CD4-positive, alpha-beta T cell (primary cell): ENCODE data around the gene EFNA4. TPM values are rescaled to one million over a fixed set of nuclear protein-coding genes. Genes with fewer than 3 reads are reported as not detected.

Experiments
- ATAC-seq: fragments of 200-7000 bp; cut with Tn5 transposase; one replicate; pipeline ENCODE4 v1.10.0; 2022; ENCODE audit warnings: mild to moderate bottlenecking; ENCODE audit not compliant: poor library complexity
- CTCF ChIA-PET: fragments of 350-600 bp; sonication (Branson Sonifier 250); formaldehyde crosslinking; loops from one replicate; lab custom pipeline; 2021; ENCODE audit warnings: antibody characterized with exemption, inconsistent platforms; lab: Charles Lee
- POLR2A ChIA-PET: fragments of 350-600 bp; sonication (Branson Sonifier 250); formaldehyde crosslinking; loops from one replicate; lab custom pipeline; 2021; ENCODE audit warnings: antibody characterized with exemption, inconsistent platforms; lab: Charles Lee
- DNase-seq, 14 experiments: peaks; one replicate each; pipeline ENCODE4 v3.0.0-alpha.2; 2013 to 2020; ENCODE audit warnings: mixed read lengths in 2 of 14
- H3K27ac ChIP-seq, 2 donors: one replicate each; pipeline versions ENCODE4 v1.5.1 to v1.7.0; 2013; ENCODE audit warnings: low read length in 2 of 2, low read depth in 1 of 2, mild to moderate bottlenecking in 1 of 2
- H3K27me3 ChIP-seq, 2 experiments: 1 replicate in 1 of 2; 2 replicates in 1 of 2; pipeline versions ENCODE4 v1.6.1 to v1.7.0; 2013; ENCODE audit warnings: low read length in 2 of 2, control low read depth in 1 of 2, mild to moderate bottlenecking in 1 of 2, moderate library complexity in 1 of 2; ENCODE audit not compliant: insufficient read depth in 2 of 2, control insufficient read depth in 1 of 2
- H3K36me3 ChIP-seq: one replicate; pipeline ENCODE4 v1.6.1; 2013; ENCODE audit warnings: low read length, control low read depth; ENCODE audit not compliant: insufficient read depth
- H3K4me1 ChIP-seq: one replicate; pipeline ENCODE4 v1.6.1; 2013; ENCODE audit warnings: low read length, control low read depth; ENCODE audit not compliant: insufficient read depth
- H3K4me3 ChIP-seq: one replicate; pipeline ENCODE4 v1.5.1; 2013; ENCODE audit warnings: mild to moderate bottlenecking, low read length, moderate library complexity
- H3K9me3 ChIP-seq, 2 experiments: 1 replicate in 1 of 2; 2 replicates in 1 of 2; pipeline versions ENCODE4 v1.6.1 to v1.7.0; 2013; ENCODE audit warnings: low read length in 2 of 2, mild to moderate bottlenecking in 2 of 2, control low read depth in 1 of 2, moderate library complexity in 1 of 2; ENCODE audit not compliant: control insufficient read depth in 1 of 2, insufficient read depth in 1 of 2
- H3K27ac Mint-ChIP-seq: one replicate; pipeline ENCODE4 v1.8.0; 2020; ENCODE audit warnings: mixed read lengths
- H3K27me3 Mint-ChIP-seq: one replicate; pipeline ENCODE4 v1.8.0; 2021; ENCODE audit warnings: mixed read lengths
- H3K36me3 Mint-ChIP-seq: one replicate; pipeline ENCODE4 v1.8.0; 2021; ENCODE audit warnings: low read depth, mixed read lengths
- H3K4me1 Mint-ChIP-seq: one replicate; pipeline ENCODE4 v1.8.0; 2021; ENCODE audit warnings: low read depth, mixed read lengths
- H3K4me3 Mint-ChIP-seq: one replicate; pipeline ENCODE4 v1.8.0; 2020; ENCODE audit warnings: mild to moderate bottlenecking, mixed read lengths
- H3K9me3 Mint-ChIP-seq: one replicate; pipeline ENCODE4 v1.8.0; 2020; ENCODE audit warnings: mixed read lengths
- CTCF ChIP-seq: fragments of 200-600 bp; IDR thresholded peaks from one replicate; pipeline ENCODE4 v1.8.0; 2022; ENCODE audit warnings: antibody characterized with exemption, mild to moderate bottlenecking
- intact Hi-C, 2 experiments: fragments of 100-400 bp; cut with DNase I in 1 of 2; cut with micrococcal nuclease in 1 of 2; formaldehyde crosslinking; loops; one replicate each; pipeline versions ENCODE4 v1.15.1 to v1.9.0; 2023 to 2025; cut with DNase I, micrococcal nuclease
- total RNA-seq, 174 experiments: library from RNA in 2 of 174; stranded (reverse) in 2 of 174; gene quantifications; one replicate each; pipeline ENCODE4 v1.2.3 and lab custom pipeline; 2021 to 2026

Gene EFNA4
- total RNA-seq, 2 experiments from 2014 or later = 2.4 to 3.3 TPM

GRCh38 chr1:155064832-155065429, 1.4 kb downstream of the EFNA4 start:
- intact Hi-C loops = loop anchor here (5.0 kb wide), 4 partner anchors 63 to 658 kb away; partner anchors contain the start of genes IL6R (in 1 of the 2), PYGO2 (in 1 of the 2), UBE2Q1 (in 1 of the 2) and ZBTB7B (in 1 of the 2)
- Mint-ChIP-seq H3K4me3 (peak overlapping the region; percentile 96), H3K27ac (peak overlapping the region; percentile 70), H3K9me3 (no peaks in the 10 kb centered on the region), H3K36me3 (peaks cover 19% of the 10 kb centered on the region), H3K4me1 (peaks cover 32% of the 10 kb centered on the region), H3K27me3 (no peaks in the 10 kb centered on the region)
- Histone ChIP-seq H3K27me3 (no peaks in the 10 kb centered on the region), H3K4me1 (peaks cover 45% of the 10 kb centered on the region), H3K36me3 (peaks cover 19% of the 10 kb centered on the region), H3K9me3 (no peaks in the 10 kb centered on the region), H3K4me3 (no peak overlapping the region), H3K27ac (no peak overlapping the region)
- no peak for TF ChIP-seq CTCF
- ChIA-PET CTCF (interaction anchor here (0.5 to 5.2 kb wide), 5 partner anchors 12 to 80 kb away, joined by 4 to 78 read pairs (median 4); partner anchors contain the start of gene ADAM15), POLR2A (interaction anchor here (1.0 to 1.3 kb wide), 3 partner anchors 14 to 21 kb away, joined by 3 to 10 read pairs (median 3); partner anchors contain the start of genes ADAM15 and EFNA3)
- ATAC-seq (no peak), DNase-seq (no peak)

- no peak overlapping the region for H3K4me3 ChIP-seq
- H3K9me3 Mint-ChIP-seq = no peaks in the 10 kb centered on the region
- no peak overlapping the region for H3K27ac Mint-ChIP-seq
- no peaks in the 10 kb centered on the region for H3K9me3 ChIP-seq
- no peak overlapping the region for H3K27ac ChIP-seq
- peaks cover 52% of the 10 kb centered on the region for H3K4me1 ChIP-seq
- no peak for ATAC-seq
- no peak for TF ChIP-seq CTCF
- peaks cover 38% of the 10 kb centered on the region for H3K4me1 Mint-ChIP-seq
- ChIA-PET POLR2A (interaction anchor here (0.8 kb wide), 1 partner anchor 18 kb away, joined by 3 read pairs; no protein-coding TSS in a partner anchor), CTCF (interaction anchor here (1.4 to 2.2 kb wide), 3 partner anchors 8 to 49 kb away, joined by 3 to 6 read pairs (median 4); no protein-coding TSS in a partner anchor)
- H3K27me3 ChIP-seq = no peaks in the 10 kb centered on the region
- intact Hi-C loops = loop anchor here in 1 of 2 experiments (1.0 kb wide), 1 partner anchor 11 kb away; no protein-coding TSS in a partner anchor
- H3K4me3 Mint-ChIP-seq = no peak overlapping the region
- DNase-seq = no peak
- peaks cover 16% of the 10 kb centered on the region for H3K36me3 Mint-ChIP-seq
- peaks cover 19% of the 10 kb centered on the region for H3K36me3 ChIP-seq
- no peaks in the 10 kb centered on the region for H3K27me3 Mint-ChIP-seq
These were observed 3.2 kb downstream of the EFNA4 start for GRCh38 chr1:155066777-155067176.

- intact Hi-C loops = no loop called here
- ATAC-seq (no peak), DNase-seq (no peak)
- no peaks in the 10 kb centered on the region for H3K27me3 Mint-ChIP-seq
- Histone ChIP-seq H3K36me3 (peaks cover 19% of the 10 kb centered on the region), H3K27ac (no peak overlapping the region), H3K27me3 (no peaks in the 10 kb centered on the region), H3K4me3 (no peak overlapping the region), H3K9me3 (no peaks in the 10 kb centered on the region), H3K4me1 (peaks cover 39% of the 10 kb centered on the region)
- H3K4me1 Mint-ChIP-seq = peaks cover 37% of the 10 kb centered on the region
- TF ChIP-seq CTCF = no peak
- no peak overlapping the region for H3K27ac Mint-ChIP-seq
- ChIA-PET POLR2A (no interaction called here), CTCF (interaction anchor here (0.8 kb wide), 1 partner anchor 17 kb away, joined by 3 read pairs; no protein-coding TSS in a partner anchor)
- peaks cover 16% of the 10 kb centered on the region for H3K36me3 Mint-ChIP-seq
- no peaks in the 10 kb centered on the region for H3K9me3 Mint-ChIP-seq
- peak overlapping the region; percentile 54 for H3K4me3 Mint-ChIP-seq
These were observed 5.1 kb downstream of the EFNA4 start for GRCh38 chr1:155068599-155068998.
